Amygdala (tissue), 56 donors: ENCODE results near the gene GATD1.

Source experiments
- DNase-seq, 56 donors: peaks; one replicate each; lab custom pipeline; 2025; lab: John Stamatoyannopoulos, UW

The GATD1 gene

DNA sequence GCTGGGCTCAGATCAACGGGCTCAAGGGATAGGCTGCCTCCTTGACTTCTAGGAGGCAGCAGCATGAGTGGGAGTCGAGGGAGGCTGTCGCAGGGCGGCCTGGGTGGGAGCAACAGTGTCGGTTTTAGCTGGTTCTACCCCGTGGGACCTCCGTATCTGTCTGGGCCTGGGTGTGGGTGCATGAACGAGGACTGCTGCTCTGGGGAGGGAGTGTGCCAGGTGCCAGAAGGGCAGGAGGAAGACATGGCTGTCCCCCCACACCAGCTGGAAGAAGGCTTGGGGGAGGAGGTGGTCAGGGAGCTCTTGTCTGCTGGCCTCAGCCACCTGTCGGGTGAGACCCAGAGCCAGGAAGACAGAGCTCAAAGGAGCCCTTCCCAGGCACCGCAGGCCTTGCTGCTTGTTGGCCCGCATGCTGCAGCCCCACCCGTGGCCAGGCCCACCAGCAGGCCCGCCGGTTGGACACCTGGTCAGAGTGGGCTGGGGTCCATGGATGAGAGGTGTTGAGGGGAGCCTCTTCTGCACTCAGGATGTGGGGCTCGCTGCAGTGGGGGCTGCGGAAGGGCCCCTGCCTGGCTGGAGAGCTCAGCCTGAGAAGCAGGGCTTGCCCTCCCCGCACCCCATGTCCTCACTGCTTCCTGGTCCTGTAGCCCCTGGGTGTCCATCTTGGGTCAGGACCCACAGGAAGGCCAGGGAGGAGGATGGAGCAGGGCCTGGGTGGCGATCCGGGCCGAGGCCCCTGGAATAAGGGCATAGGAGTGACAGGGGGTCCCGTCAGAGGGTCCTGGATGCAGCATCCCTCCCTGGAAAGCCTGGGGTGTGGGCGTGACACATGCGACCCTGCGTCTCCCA lies 9.2 kb upstream of the GATD1 start:
- no peak for DNase-seq

DNA sequence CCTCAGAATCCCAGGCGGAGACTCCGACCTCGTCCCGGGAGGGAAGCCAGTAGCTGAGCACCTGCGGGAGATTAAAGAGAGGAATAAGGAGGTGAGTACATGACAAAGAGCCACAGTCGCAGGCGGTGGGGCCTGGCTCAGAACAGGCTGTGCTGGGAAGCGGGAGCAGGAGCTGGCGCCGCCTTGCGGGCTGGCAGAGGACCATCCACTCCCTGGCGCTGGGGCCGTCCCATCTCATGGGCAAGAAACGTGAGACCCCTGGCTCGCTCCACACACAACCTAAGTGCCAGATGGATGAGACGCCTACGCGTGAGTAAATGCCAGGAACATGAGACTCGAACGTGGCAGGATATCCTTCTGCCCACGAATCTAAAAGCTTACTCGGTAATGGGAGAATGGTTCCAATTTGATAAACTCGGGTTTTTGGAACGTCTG lies 6.3 kb upstream of the GATD1 start:
- peak in 53 of 56 donors; percentile 25 to 89 (median 73) for DNase-seq

DNA sequence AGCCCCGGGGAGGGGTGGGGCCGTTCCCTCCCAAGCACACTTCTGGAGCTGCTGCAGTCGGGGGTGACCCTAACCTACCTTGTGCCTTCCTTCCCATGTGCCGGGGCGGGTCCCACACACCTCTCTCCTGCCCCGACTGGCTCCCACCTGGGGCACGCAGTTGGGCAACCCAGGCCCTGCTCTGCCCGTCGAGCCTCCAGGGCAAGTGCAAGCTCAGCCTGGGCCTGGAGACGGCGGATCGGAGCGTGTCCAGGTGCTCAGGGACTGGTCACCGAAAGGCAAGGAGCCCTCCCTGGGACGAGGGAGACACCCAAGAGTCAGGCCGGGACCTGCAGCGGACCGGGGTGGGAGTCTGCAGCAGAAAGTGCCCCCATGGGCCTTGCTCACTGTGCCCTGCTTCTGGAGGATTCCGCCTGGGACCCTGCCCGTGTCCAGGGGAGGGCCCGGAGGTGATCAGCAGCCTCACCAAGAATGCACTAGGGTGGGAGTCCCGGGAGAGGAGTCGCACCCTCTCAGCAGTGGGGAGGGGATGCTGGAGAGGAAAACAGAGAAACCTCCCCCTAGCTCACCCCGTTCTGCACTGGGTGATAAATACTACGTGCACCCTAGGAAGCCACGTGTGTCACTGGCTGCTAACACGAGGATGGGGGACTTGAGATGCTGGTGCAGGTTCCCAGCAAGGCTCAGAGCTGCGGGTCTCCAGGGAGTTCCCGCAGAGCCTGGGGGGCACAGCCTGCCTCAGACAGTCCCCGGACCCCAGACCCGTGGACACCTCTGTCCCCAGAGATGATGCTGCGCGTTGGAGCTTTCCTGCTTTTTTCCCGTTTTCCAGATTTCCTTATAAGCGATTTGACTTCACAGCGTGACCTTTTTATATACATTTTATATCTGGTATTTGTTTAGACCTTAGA lies 5.2 kb upstream of the GATD1 start:
- no peak for DNase-seq

DNA sequence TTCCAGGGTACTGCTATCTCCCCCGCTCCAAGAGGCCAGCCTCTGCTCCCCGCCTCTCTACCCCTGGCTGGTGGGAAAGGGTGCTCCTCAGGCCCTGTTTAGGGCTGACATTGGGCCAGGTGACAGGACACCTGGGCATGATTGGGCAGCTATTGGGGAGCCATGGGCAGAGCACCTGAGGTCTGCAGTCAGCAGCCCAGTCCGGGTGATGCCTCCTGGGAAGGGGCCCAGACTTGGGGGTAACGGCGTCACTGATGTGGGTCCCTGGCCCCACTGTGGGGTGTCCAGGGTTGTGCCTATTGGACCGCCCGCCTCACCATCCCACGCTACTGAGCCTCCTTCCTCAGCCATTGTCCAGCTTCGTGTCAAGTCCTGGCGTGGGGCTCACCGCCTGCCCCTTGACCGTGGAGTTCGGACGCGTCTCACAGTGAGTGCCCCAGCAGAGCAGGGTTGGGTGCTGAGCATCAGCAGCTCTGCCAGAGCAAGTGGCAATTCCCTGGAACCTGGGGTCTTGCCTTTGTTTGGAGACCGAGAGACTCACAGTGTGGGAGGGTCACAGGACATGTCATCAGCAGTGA lies 2.8 kb upstream of the GATD1 start:
- DNase-seq: no peak

DNA sequence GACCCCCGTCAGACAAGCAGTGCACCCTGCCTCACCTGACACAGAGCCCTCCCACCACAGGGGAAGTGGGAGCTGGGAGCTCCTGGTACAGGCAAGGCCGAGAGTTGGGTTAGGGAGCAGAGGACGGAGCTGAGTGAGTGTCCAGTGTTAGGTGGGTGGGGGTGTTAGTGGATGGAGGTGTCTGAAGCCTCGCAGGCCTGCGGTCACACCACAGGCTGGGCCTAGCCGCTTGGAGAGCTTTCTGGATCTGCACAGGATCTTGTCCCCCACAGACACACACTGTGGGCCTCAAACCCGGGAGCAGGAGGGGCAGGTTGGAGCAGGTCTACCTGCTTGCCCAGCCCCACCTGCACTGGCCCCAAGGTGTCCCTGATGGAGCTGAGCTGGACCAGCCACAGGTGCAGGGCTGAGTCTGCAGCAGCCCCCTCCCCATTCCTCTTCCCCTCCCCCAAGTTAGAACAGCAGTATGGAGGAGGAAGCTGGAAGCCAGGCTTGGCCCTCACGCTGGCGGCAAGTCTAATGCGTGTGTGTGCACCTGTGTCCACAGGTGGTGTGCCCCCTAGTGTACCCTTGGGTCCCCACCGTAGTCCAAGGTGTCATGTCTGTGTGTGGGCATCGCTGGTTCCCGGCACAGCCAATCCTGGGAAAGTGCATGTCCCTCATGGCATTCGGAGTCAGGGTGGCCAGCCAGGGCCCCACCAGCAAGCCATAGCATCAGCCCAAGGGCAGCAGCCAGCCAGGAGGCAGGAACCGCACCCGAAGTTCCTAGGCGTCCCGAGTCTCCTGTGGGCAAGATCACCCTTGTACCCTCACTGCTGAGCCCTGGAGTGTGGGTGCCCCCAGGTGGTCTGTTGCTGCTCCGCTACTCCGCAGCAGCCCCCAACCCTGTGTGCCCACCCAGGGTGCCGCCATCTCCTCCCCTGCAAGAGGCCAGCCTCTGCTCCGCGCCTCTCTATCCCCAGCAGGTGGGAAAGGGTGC lies 2.0 kb upstream of the GATD1 start:
- DNase-seq: no peak

DNA sequence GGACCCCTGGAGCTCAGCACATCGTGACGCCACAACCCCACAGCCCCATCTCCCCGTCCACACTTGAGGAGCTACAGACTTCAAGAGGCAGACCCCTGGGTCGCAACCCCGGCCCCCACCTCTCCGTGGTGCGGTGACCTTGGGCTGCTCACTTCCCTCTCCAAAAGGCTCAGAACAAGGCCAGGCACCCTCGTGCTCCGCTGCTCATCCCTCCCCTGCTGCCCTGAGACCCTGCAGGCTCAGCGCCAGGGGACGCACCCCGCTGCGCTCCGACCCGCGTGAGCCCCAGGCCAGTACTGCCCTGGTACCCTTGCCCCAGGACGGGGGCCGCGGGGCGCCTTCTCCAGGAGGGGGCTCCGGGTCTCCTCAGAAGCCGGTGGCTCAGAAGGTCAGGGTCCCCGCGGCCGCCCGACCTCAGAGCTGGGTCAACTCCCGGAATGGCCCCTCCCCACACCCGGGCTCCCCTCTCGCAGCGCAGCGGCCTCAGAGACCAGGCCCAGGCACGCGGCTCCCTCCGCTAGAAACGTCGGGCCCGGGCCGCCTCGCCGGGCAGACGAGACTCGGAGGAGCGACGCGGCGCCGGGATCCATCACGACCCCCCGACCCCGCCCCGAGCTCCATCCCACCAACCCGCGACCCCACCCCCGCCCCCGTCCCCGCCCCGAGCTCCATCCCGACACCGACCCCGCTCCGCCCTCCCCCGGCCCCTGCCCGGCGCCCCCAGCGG lies 563 bp downstream of the GATD1 start:
- DNase-seq: no peak

DNA sequence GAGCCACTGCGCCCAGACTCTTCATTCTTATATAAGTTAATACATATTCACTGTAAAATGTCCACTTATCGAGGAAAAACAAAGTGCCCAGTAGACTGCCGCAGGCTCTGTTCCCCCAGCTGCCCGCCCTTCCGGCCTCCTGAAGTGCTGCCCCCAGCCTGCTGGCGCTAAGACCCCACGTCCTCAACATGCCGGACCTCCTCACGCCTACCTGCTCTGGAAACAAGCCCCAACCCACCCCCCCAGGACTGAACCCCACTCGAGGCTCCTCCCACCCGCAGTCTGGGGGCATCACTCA lies 1.1 kb downstream of the GATD1 start:
- no peak for DNase-seq

DNA sequence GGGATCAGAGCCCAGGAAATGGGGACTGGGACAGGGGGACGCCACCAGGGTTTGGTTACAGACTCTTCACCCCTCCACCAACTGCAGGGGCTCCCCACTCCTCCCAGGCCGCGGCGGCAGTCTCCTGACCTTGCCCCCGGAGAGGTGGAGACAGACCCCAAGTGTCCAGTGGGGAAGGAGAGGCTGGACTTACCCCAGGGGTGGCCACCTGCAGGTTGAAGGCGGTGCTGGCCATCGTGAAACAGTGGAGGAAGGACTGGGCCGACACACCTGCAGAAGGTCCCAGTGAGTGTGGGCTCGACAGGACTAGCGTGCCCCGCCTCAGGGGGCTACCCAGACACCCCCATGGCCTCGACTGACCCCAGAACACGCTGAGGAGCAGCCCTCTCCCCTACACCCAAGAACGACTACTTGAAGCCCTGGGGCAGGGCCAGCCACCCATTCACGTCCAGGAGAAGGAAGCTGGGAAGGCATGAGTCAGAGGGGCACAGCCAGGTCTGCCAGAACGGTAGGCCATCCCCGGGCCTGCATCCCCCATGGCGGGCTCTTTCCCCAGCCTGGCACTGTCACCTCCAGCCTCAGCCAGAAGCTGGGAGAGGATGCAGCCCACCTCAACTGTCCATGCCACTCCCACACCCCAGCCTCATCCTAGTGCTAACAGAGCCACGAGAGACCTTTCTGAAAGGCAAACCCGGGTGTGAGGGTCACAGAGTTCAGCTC lies 2.3 kb downstream of the GATD1 start:
- no peak for DNase-seq

DNA sequence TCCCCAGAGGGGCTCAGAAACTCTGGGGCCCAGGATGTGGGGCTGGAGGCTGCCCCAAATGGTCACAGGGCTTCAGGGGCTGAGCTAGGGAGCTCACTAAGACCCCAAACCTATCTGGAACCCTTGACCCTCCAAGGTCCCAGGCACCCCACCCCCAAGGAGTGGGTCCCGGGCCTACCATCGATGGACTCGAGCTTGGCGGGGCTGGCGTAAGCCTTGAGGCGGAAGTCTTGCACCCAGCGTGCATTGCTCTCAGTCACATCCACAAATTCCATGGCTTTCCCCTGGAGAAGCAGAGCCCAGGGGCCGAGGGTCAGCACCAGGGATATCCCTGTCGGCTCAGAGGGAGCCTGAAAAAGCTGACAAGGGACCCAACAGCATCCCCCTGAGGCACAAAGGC lies 3.5 kb downstream of the GATD1 start:
- DNase-seq: no peak

DNA sequence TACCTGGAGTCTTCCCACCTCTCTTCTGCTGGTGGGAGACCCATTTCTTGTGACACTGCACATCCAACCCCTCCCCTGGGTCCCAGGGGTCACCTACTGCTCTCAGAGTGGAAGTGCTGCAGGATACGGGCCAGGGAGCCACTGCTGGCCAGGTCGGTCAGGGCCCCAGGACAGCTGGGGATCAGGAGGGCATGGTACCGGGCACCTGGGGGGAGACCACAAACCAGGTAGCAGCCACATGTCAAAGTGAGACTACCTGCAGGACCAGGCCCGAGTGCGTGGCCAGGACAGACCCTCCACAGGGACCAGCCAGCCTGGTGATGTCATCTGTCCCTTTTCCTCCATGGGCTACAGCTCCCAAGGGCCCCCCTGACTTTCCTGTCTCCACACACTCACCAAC lies 3.9 kb downstream of the GATD1 start:
- DNase-seq: no peak

DNA sequence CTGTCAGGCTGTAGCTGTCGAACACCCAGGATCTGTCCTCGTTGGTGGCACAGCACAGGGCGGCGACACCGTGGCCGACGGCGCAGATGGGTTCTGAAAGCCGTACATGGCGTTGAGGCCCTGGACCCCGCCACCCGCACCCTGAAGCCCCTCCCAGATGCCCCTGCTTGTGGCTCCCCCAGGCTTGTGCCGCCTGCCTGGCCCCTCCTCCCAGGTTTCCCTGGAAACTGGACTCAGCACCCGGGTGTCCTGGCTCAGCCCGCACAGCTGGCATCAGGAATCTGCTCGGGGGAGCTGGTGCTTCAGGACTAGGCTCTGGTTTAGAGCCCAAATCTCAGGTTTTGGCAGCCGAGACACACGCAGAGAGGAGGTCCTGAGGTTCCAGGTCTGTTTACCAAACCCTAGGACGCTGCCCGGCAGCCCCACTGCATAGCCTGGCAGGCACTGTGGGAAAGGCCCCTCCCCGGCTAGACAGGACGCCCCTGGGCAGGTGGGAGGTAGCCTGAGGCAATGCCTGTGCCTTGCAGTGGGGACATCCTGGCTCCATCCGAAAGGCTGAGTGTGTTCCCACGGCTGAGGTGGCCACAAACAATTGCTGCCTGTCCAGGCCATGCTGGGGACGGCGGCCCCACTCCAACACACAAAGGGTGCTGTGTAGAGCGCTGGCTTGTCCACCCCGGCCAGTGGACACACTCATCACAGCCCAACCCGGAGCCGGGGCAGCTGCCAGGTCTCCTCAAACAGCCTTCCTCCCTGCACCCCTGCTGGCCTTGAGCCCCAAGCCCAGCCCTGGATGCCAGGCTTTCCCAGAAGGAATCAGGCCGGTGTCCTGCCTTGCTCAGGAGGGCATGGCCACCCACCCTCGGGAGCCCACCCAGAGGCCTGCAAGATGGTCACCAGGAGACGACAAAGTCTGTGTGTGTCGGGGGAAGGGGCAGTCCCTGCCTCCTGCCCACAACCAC lies 4.6 kb downstream of the GATD1 start:
- peak in 54 of 56 donors; percentile 36 to 98 (median 88) for DNase-seq

DNA sequence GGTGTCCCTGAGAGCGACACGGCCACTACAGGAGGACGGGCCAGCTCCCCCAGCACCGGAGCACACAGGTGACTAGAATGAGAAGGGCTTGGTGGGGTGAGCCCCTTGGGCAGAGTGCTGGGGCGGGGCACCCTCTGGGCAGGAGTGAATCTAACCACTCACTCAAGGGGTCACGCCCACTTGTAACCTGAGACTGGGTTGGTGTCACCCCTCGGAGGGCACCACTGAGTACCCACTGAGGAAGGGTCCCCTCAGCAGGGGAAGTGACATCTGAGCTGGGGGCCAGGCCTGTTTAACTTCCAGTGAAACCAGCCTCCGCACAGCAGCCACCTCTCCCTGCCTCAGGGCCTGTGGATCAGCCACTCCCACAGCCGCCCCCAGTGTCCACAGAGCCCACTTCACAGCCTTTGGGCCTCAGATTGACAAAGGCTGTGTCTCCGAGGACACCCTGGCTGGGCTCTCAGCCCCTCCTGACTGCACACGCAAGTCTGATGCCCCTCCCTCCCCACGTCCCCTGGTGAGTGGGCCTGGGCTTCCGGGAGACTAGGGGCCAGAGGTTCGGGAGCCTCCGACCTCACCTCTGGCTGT lies 5.6 kb downstream of the GATD1 start:
- no peak for DNase-seq

DNA sequence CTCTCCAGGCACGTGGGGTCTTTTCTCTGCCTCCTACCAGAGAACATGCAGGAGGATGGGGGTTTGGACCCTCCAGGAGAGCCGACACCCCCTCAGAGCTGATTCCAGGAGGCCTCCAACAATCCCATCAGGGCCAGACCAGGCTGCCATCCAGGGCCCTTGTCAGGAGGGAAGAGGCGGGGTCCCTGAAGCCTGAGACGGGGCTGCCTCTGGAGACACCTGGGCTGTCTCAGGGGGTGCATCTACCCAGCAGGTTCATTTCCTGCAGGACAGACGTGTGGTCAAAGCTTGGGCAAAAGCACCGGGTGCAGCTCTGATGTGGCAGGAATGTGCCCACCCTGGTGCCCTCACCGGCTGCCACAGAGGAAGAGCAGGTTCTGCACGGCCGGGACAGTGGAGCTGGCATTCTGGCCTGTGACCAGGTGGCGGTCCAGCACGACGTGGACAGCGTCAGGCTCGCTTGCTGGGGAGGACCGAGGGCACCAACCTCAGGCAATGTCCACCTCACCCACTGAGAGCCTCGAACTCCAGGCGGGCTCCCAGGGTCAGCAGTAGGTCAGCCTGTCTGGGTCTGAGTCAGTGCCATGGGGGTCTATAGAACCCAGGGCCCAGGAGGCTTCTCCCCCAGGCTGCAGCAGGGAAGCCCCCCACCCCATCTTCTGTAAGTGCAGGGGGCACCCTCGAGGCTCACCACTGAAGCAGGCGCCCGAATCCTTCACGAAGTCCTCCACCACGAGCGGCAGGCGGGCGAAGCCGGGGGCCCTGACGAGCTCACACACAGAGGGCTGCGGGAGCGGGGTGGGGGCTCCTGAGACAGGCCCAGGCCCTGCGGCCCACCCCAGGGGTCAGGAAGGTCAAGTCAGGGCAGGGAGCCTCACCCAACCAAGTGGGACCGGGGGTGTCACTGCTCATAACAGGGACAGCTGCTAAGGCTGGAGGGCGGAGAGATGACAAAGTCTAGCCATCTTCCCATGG lies 6.4 kb downstream of the GATD1 start:
- no peak for DNase-seq

DNA sequence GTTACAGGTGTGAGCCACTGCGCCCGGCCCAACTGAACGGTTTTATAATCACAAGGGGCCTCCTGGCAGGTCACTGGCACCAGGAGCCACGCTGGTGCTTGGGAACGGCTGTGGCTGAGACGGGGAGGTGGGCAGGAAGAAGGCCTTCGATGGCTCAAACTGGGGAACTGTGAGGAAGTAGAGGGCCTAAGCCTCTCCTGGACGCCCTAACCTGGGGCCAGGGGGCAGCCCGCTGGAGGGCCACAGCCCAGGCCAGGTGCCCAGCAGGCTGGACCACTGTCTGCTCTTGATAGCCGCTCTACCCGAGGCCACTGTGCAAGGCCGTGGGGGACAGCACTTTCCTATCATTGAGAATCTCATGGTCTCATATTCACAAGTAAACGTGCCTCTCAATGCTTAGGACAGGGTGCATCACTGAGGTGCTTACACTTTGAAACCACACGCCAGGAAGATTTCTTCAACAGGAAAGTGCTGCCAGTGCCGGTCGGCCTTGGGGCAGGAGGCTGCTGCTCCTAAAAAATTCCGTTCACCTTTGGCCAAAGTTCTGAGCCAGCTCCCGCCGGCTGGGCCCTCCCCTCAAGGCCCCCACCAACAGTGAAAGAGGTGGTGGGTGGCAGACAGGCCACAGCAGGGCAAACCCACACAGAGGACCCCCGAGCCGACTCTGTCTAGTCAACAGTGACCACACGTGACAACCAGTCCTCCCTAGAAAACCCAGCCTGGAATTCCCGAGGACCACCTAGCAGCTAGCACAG lies 7.2 kb downstream of the GATD1 start:
- no peak for DNase-seq

DNA sequence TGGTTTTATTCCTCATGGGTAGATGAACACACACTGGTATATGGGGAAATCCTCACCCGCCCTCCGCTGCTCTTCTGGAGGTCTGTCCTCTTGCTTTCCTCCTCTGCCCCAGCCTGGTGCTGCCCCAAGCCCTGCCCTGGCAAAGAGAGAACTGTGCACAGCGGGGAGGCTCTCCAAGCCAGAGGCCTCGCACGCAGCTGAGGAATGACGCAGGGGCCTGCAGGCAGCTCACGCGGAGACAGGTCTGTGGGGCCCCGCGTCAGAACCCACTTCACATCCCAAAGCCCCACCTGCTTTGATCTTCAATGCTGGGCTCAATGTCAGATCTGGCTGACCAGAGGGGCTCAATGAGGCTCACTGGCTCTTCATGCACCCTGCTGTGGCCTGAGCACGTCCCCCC lies 10.0 kb downstream of the GATD1 start:
- DNase-seq: peak in 1 of 56 donors; percentile 31

DNA sequence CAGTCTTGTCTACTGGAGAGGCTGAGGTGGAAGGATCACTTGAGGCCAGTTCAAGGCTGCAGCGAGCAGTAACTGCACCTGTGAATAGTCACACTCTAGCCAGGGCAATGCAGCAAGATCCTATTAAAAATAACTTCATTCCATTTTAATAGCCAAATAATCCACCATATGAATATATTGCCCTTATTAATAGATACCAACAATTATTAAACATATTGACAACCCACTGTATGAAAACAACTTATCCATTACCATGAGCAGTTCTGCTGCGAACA lies 10.4 kb downstream of the GATD1 start:
- no peak for DNase-seq
